Stomach smooth muscle (tissue), 2 donors: ENCODE results near the gene BCL7A.

Source experiments
- H3K27ac ChIP-seq: one replicate; pipeline ENCODE4 v1.7.0; 2013; ENCODE audit warnings: mild to moderate bottlenecking, low read length, inconsistent platforms
- H3K27me3 ChIP-seq, 2 donors: one replicate each; pipeline ENCODE4 v1.7.0; 2013; ENCODE audit warnings: low read length in 2 of 2; ENCODE audit not compliant: insufficient read depth in 2 of 2, control insufficient read depth in 1 of 2
- H3K36me3 ChIP-seq, 2 donors: one replicate each; pipeline ENCODE4 v1.7.0; 2013; ENCODE audit warnings: low read length in 2 of 2; ENCODE audit not compliant: control insufficient read depth in 2 of 2, insufficient read depth in 2 of 2
- H3K4me1 ChIP-seq: one replicate; pipeline ENCODE4 v1.7.0; 2013; ENCODE audit warnings: low read length; ENCODE audit not compliant: control insufficient read depth, insufficient read depth
- H3K4me3 ChIP-seq, 2 donors: one replicate each; pipeline ENCODE4 v1.7.0; 2013; ENCODE audit warnings: low read length in 2 of 2
- H3K9ac ChIP-seq, 2 donors: one replicate each; pipeline ENCODE4 v1.7.0; 2013; ENCODE audit warnings: low read length in 2 of 2, mild to moderate bottlenecking in 1 of 2
- H3K9me3 ChIP-seq, 2 donors: one replicate each; pipeline ENCODE4 v1.7.0; 2013; ENCODE audit warnings: low read length in 2 of 2; ENCODE audit not compliant: control insufficient read depth in 2 of 2
- donor health status: healthy.
- donor health status: Pancreatic carcinoma.

The BCL7A gene

GRCh38 chr12:122089077-122089476 lies 67.4 kb downstream of the BCL7A start:
- Histone ChIP-seq H3K36me3 (peaks cover 8 to 11% of the 10 kb centered on the region in 2 donors), H3K4me1 (peaks cover 81% of the 10 kb centered on the region), H3K9ac (no peak overlapping the region), H3K9me3 (no peaks in the 10 kb centered on the region), H3K27ac (peak overlapping the region; percentile 87), H3K4me3 (no peak overlapping the region), H3K27me3 (no peaks in the 10 kb centered on the region)

GRCh38 chr12:122090759-122091515 lies 69.3 kb downstream of the BCL7A start:
- no peaks in the 10 kb centered on the region for H3K9me3 ChIP-seq
- peak overlapping the region in 1 of 2 donors; percentile 44 for H3K4me3 ChIP-seq
- peak overlapping the region; percentile 87 for H3K27ac ChIP-seq
- H3K9ac ChIP-seq, result peak overlapping the region in 1 of 2 donors; percentile 24
- H3K27me3 ChIP-seq, result no peaks in the 10 kb centered on the region
- peaks cover 86% of the 10 kb centered on the region for H3K4me1 ChIP-seq
- H3K36me3 ChIP-seq, result peaks cover 0 to 5% of the 10 kb centered on the region in 2 donors

- Histone ChIP-seq H3K36me3 (peaks cover 0 to 5% of the 10 kb centered on the region in 2 donors), H3K27me3 (no peaks in the 10 kb centered on the region), H3K27ac (peak overlapping the region; percentile 87), H3K4me3 (peak overlapping the region; percentile 8 to 13), H3K9ac (no peak overlapping the region), H3K9me3 (no peaks in the 10 kb centered on the region), H3K4me1 (peaks cover 83% of the 10 kb centered on the region)
Observed at GRCh38 chr12:122093098-122093883, 71.6 kb downstream of the BCL7A start.

- Histone ChIP-seq H3K27me3 (no peaks in the 10 kb centered on the region), H3K27ac (peak overlapping the region; percentile 69), H3K4me3 (peak overlapping the region in 1 of 2 donors; percentile 35), H3K4me1 (peaks cover 83% of the 10 kb centered on the region), H3K9ac (no peak overlapping the region), H3K36me3 (peaks cover 0 to 5% of the 10 kb centered on the region in 2 donors), H3K9me3 (no peaks in the 10 kb centered on the region)
Observed at GRCh38 chr12:122094137-122094734, 72.6 kb downstream of the BCL7A start.

DNA sequence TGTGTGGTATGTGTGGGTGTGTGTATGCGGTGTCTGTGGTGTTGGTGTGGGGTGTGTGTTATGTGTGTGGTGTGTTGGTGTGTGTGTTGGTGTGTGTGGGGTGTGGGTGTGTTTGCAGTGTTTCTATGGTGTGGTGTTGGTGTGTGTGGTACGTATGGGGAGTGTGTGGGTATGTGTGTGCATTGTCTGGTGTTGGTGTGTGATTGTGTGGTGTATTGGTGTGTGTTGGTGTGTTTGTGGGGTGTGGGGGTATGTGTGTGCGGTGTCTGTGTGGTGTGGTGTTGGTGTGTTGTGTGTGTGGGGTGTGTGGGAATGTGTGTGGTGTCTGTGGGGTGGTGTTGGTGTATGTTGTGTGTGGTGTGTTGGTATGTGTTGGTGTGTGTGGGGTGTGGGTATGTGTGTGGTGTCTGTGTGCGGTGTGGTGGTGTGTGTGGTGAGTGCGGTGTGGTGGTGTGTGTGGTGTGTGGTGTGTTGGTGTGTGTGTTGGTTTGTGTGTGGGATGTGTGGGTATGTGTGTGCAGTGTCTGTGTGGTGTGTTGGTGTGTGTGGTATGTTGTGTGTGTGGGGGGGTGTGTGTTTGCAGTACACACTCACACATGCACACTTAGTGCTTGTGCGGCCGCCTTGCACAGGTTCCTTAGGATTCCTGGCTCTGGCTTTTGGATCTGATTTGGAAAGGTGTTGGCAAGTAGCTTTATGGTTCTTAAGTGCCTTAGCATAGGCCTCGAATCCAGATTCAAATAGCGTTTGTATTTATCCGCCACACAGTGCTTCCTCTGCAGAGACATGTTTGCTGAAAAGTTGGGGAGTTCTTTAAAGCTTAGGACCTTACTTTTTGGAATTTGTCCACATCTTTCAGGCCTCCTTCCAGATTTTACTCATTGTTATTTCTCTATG lies 73.3 kb downstream of the BCL7A start:
- peaks cover 85% of the 10 kb centered on the region for H3K4me1 ChIP-seq
- H3K36me3 ChIP-seq, result no peaks in the 10 kb centered on the region
- peak overlapping the region in 1 of 2 donors; percentile 42 for H3K9ac ChIP-seq
- peak overlapping the region in 1 of 2 donors; percentile 35 for H3K4me3 ChIP-seq
- no peaks in the 10 kb centered on the region for H3K9me3 ChIP-seq
- no peaks in the 10 kb centered on the region for H3K27me3 ChIP-seq
- peak overlapping the region; percentile 69 for H3K27ac ChIP-seq

GRCh38 chr12:122096014-122096413 lies 74.3 kb downstream of the BCL7A start:
- peak overlapping the region; percentile 77 for H3K27ac ChIP-seq
- no peaks in the 10 kb centered on the region for H3K36me3 ChIP-seq
- peak overlapping the region in 1 of 2 donors; percentile 29 for H3K9ac ChIP-seq
- H3K4me3 ChIP-seq, result peak overlapping the region; percentile 48 to 62
- no peaks in the 10 kb centered on the region for H3K27me3 ChIP-seq
- H3K4me1 ChIP-seq, result peaks cover 86% of the 10 kb centered on the region
- no peaks in the 10 kb centered on the region for H3K9me3 ChIP-seq

DNA sequence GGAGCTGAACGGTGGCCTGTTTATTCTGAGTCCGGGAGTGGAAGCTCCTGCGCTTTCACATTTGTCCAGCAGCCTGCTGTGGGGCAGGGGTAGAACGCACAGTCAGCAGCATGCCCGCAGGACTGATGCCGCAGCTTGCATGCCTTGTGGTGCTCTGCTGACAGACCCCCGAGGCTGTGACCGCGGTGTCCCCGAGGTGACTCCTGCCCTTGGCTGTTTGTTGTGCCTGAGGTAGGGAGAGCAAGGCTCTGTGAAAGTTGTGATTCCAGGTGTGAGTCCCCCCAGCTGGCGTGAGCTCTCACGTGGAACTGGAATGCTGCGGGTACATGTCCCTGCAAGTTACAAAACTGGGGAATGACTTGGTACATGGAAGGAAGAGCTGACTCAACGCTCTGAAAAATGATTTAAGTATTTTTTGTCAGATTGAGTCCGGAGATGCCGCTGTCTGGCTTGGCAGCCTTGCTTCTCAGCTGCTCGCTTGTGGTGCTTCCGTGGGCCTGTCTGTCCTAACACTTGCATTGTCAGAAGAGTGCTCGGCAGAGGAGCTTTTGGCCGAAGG lies 75.0 kb downstream of the BCL7A start:
- peaks cover 80% of the 10 kb centered on the region for H3K4me1 ChIP-seq
- H3K36me3 ChIP-seq, result no peaks in the 10 kb centered on the region
- H3K9me3 ChIP-seq, result no peaks in the 10 kb centered on the region
- peak overlapping the region; percentile 48 to 62 for H3K4me3 ChIP-seq
- H3K9ac ChIP-seq, result peak overlapping the region; percentile 29 to 43
- H3K27me3 ChIP-seq, result no peaks in the 10 kb centered on the region
- peak overlapping the region; percentile 77 for H3K27ac ChIP-seq

- Histone ChIP-seq H3K4me1 (peaks cover 71% of the 10 kb centered on the region), H3K9ac (peak overlapping the region; percentile 36 to 44)
Observed at GRCh38 chr12:122097584-122097926, 75.9 kb downstream of the BCL7A start.

DNA sequence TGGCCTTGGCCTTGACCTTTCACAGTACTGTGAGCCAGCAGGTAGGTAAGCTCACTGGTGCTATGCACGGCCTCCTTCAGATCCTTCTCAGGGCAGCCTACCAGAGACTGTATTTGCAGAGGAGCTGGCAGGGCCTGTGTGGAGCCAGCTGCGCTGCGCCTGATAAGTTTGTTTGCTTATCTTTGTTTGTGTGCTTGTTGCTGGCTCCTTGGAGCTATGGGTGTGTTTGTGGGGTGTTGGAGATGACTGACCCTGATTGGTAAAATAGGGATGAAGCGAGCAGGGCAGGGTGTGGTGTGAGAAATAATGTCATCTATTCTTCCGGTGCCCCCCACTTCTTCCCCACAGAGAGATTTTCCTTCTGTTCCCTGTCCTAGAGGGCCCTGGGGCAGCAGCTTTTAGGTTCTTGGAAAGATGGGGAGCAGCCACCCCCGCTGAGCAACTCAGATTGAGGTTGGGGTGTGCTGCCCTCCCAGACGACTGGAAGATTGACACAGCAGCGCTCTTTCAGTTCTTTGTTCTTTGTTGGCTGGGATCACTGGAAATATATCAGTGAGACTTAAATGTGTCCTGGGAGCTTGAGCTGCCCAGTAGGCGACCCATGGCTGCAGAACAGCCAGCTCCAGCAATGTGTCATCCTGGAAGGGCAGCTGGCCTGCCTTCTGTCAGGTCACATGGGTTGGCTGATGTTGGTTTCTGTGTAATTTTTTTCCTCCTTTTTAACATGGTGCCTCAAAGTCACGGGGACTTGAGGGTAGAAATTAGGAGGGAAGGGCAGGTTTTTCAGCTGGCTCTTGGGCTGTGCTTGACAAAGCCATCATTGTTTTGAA lies 76.5 kb downstream of the BCL7A start:
- Histone ChIP-seq H3K9ac (peak overlapping the region; percentile 36 to 44), H3K4me3 (peak overlapping the region; percentile 23 to 55), H3K4me1 (peaks cover 65% of the 10 kb centered on the region), H3K27ac (peak overlapping the region; percentile 77), H3K9me3 (no peaks in the 10 kb centered on the region), H3K36me3 (no peaks in the 10 kb centered on the region), H3K27me3 (no peaks in the 10 kb centered on the region)

More at GRCh38 chr12:122097584-122097926, 75.9 kb downstream of the BCL7A start:
- peak overlapping the region; percentile 23 to 55 for H3K4me3 ChIP-seq
- peak overlapping the region; percentile 77 for H3K27ac ChIP-seq
- H3K9me3 ChIP-seq, result no peaks in the 10 kb centered on the region
- H3K27me3 ChIP-seq, result no peaks in the 10 kb centered on the region
- H3K36me3 ChIP-seq, result no peaks in the 10 kb centered on the region
